ENCODE data around the gene SNAP47.

GRCh38 chr1:227759341-227760300 lies 24.4 kb downstream of the SNAP47 start:
- TF ChIP-seq CTCF (IDR thresholded peaks at IDR 0.05; ENCODE audit: insufficient read depth, low read length, poor library complexity, severe bottlenecking): no peak
- TF ChIP-seq EZH2phosphoT487 (conservative IDR thresholded peaks at IDR 0.05; ENCODE audit: low read length): no peak
